Kidney epithelial cell (primary cell): ENCODE results near the gene BRI3. TPM values are rescaled to one million over a fixed set of nuclear protein-coding genes. Genes with fewer than 3 reads are reported as not detected.

ENCODE experiments used
- DNase-seq: peaks from one replicate; pipeline ENCODE4 v3.0.0-alpha.2; 2010; ENCODE audit warnings: low read depth
- H3K27me3 ChIP-seq: 2 replicates; pipeline ENCODE4 v1.6.0; 2011; ENCODE audit warnings: low read length; ENCODE audit not compliant: control insufficient read depth, insufficient read depth
- H3K36me3 ChIP-seq: 2 replicates; pipeline ENCODE4 v1.5.1; 2011; ENCODE audit warnings: low read length; ENCODE audit not compliant: control insufficient read depth, insufficient read depth
- H3K4me3 ChIP-seq: 2 replicates; pipeline ENCODE4 v1.5.1; 2011; ENCODE audit warnings: low read depth, mild to moderate bottlenecking, control low read depth, low read length
- total RNA-seq: library from RNA; depleted of rRNA; stranded (reverse); fragments of >200 nt; gene quantifications from 2 replicates; pipeline ENCODE4 v1.2.3, GENCODE V29; 2015
- TF ChIP-seq, protein P1 (sequence below): IDR thresholded peaks from 2 replicates; pipeline ENCODE4 v1.5.1; 2011; ENCODE audit warnings: mild to moderate bottlenecking, moderate library complexity, low read length, control low read depth, inconsistent platforms; ENCODE audit not compliant: insufficient read depth, poor library complexity, severe bottlenecking

BRI3 gene
- total RNA-seq, 1 donor from 2014 or later: 127 TPM

GRCh38 chr7:98329791-98330373 lies 48.4 kb downstream of the BRI3 start:
- H3K36me3 ChIP-seq: no peaks in the 10 kb centered on the region
- no peak overlapping the region for H3K4me3 ChIP-seq
- TF ChIP-seq, protein P1, sequence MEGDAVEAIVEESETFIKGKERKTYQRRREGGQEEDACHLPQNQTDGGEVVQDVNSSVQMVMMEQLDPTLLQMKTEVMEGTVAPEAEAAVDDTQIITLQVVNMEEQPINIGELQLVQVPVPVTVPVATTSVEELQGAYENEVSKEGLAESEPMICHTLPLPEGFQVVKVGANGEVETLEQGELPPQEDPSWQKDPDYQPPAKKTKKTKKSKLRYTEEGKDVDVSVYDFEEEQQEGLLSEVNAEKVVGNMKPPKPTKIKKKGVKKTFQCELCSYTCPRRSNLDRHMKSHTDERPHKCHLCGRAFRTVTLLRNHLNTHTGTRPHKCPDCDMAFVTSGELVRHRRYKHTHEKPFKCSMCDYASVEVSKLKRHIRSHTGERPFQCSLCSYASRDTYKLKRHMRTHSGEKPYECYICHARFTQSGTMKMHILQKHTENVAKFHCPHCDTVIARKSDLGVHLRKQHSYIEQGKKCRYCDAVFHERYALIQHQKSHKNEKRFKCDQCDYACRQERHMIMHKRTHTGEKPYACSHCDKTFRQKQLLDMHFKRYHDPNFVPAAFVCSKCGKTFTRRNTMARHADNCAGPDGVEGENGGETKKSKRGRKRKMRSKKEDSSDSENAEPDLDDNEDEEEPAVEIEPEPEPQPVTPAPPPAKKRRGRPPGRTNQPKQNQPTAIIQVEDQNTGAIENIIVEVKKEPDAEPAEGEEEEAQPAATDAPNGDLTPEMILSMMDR: no peak
- DNase-seq: no peak
- H3K27me3 ChIP-seq: no peaks in the 10 kb centered on the region

DNA sequence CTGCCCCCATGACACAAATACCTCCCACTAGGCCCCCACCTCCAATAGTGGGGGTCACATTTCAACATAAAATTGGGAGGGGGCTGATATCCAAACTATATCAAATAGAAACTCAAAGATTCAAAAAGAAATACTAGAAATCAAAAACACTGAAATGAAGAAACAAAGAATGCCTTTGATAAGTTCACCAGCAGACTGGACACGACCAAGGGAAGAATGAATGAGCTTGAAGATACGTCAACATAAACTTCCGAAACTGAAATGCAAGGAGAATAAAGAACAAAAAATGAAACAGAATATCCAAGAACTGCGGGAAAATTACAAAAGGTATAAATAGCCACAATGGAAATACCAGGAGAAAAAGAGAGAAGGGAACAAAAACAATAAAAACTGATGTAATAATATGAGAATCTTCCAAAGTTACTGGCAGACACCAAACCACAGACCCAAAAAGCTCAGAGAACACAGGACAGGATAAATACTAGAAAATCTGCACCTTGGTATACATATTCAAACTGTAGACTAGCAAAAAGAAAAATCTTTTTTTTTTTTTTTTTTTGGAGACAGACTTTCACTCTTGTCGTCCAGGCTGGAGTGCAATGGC lies 49.5 kb downstream of the BRI3 start:
- TF ChIP-seq, protein P1: no peak
- Histone ChIP-seq H3K36me3 (no peaks in the 10 kb centered on the region), H3K27me3 (no peaks in the 10 kb centered on the region), H3K4me3 (no peak overlapping the region)
- no peak for DNase-seq

DNA sequence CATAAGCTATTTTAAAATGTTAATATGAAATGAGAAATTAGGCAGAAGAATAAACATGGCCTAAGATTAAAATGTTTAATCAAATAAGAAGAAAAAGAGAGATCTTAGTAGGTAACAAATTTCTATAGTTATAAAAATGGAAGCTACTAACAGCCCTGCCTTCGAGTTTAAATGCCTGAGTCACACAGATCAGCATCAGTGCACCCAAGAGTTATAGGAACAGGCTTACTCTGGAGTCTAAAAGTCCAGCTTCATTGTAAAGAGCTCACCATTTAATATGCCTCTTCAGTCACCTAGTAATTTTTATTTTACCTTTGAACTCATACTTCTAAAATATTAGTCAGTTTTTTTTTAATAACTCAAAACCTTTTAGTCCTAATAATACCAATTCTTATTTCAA lies 52.6 kb downstream of the BRI3 start:
- H3K36me3 ChIP-seq: no peaks in the 10 kb centered on the region
- no peaks in the 10 kb centered on the region for H3K27me3 ChIP-seq
- no peak for DNase-seq
- TF ChIP-seq, protein P1: no peak
- no peak overlapping the region for H3K4me3 ChIP-seq

DNA sequence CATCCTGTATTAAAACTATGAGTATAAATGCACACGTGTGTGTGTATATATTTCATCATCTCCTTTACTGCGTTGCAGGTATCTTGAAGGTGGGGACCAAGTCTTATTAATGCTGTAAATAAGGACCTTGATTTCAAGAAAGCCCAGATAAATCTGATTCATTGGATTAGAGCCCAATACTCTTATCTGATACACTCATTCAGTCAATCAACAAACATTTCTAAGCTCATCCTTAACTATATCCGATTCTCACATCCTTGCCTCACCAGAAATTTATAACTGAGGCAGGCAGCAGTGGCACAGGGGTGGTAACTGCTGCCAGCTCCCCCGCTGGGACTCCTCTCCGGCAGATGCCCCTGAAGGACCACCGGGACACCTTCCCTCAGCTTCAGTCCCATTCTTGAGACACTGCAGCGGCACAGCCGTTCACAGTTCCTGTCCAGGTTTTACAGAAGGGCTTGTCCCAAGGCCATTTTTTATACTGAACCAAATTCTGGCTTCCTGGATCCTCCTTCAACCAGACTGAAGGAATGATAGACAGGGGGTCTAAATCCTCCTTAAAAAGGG lies 54.0 kb downstream of the BRI3 start:
- H3K4me3 ChIP-seq: no peak overlapping the region
- no peak for DNase-seq
- TF ChIP-seq, protein P1: no peak
- H3K27me3 ChIP-seq: no peaks in the 10 kb centered on the region
- no peaks in the 10 kb centered on the region for H3K36me3 ChIP-seq

- DNase-seq: no peak
- TF ChIP-seq, protein P1: no peak
- no peaks in the 10 kb centered on the region for H3K36me3 ChIP-seq
Observed at GRCh38 chr7:98338441-98338840, 57.0 kb downstream of the BRI3 start.

More at GRCh38 chr7:98338441-98338840, 57.0 kb downstream of the BRI3 start:
- H3K27me3 ChIP-seq: no peaks in the 10 kb centered on the region
- no peak overlapping the region for H3K4me3 ChIP-seq
